Ovary (tissue), 9 donors: ENCODE measurements around the gene PKP3. TPM values are rescaled to one million over a fixed set of nuclear protein-coding genes. Genes with fewer than 3 reads are reported as not detected.

Source experiments
- DNase-seq, 5 donors: peaks; one replicate each; pipeline ENCODE4 v3.0.0-alpha.2; 2019 to 2020
- H3K27ac ChIP-seq, 2 donors: fragments of 200-600 bp; one replicate each; pipeline versions ENCODE4 v1.5.1 to v1.8.0; 2019 to 2022
- H3K27me3 ChIP-seq: fragments of 200-600 bp; one replicate; pipeline ENCODE4 v1.8.0; 2022
- H3K36me3 ChIP-seq: fragments of 200-600 bp; sonication (generic); one replicate; pipeline ENCODE4 v1.5.1; 2019
- H3K4me1 ChIP-seq: one replicate; pipeline ENCODE4 v1.8.1; 2013; ENCODE audit warnings: mild to moderate bottlenecking, moderate library complexity; ENCODE audit not compliant: insufficient read depth
- H3K4me3 ChIP-seq: fragments of 200-600 bp; sonication (generic); one replicate; pipeline ENCODE4 v1.5.1; 2017
- H3K9me3 ChIP-seq, 2 donors: fragments of 200-600 bp in 1 of 2; sonication (generic) in 1 of 2; one replicate each; pipeline versions ENCODE4 v1.5.1 to v1.8.1; 2013 to 2019; ENCODE audit warnings: mild to moderate bottlenecking in 1 of 2, moderate library complexity in 1 of 2
- EP300 ChIP-seq: sonication (generic); formaldehyde crosslinking; IDR thresholded peaks from one replicate; pipeline ENCODE4 v1.6.1; 2017; ENCODE audit warnings: antibody characterized with exemption
- POLR2A ChIP-seq: fragments of 450-650 bp; IDR thresholded peaks from one replicate; pipeline ENCODE4 v1.6.1; 2017; ENCODE audit warnings: antibody characterized with exemption, mild to moderate bottlenecking, moderate library complexity
- WGBS, 3 donors: extraction: QIAGEN DNeasy Blood & Tissue Kit in 1 of 3; methylation state at CpG; one replicate each; pipeline versions ENCODE4 v1.1.5 to v1.1.7; 2013 to 2017; 5-methylcytosine and 5-hydroxymethylcytosine counted together
- intact Hi-C, 4 donors: fragments of 100-400 bp; cut with DNase I; formaldehyde crosslinking; loops; one replicate each; pipeline versions ENCODE4 v1.11.0 to v1.15.1; 2022 to 2023
- polyA plus RNA-seq, 2 donors: library from polyadenylated mRNA; stranded (reverse); fragments of 200-250 nt in 1 of 2; fragments of 350-450 nt in 1 of 2; fragmentation: Illumina TruSeq in 1 of 2; extraction: RNeasy Lipid Tissue Mini Kit (QIAGEN cat#74804) in 1 of 2; gene quantifications; one replicate each; pipeline ENCODE4 v1.2.3, GENCODE V29; 2013 to 2014
- total RNA-seq, 7 donors: library from RNA; depleted of rRNA in 2 of 7; stranded (reverse); fragments of >200 nt in 2 of 7; fragmentation: NEBNext Ultra II Directional in 3 of 7; extraction: Animal tissue kit (Norgen Biotek cat#: 25700) in 3 of 7; gene quantifications; one replicate each; pipeline versions ENCODE4 v1.1.0 to v1.2.4, GENCODE V29; 2016 to 2023
- TF ChIP-seq, protein P1 (sequence below), 3 donors: fragments of 450-650 bp in 2 of 3; fragments of 200-600 bp in 1 of 3; IDR thresholded peaks; one replicate each; pipeline versions ENCODE4 v1.5.1 to v1.8.0; 2016 to 2022; ENCODE audit warnings: antibody characterized with exemption in 3 of 3, mild to moderate bottlenecking in 1 of 3
- donor health status: DM: no; HTN: no; CAD: no; lungs with moderate emphysema.
- donor health status: DM: no; HTN: no; CAD: no.
- donor health status: Bipolar disorder and iron deficiency.
- donor health status: DM: yes; HTN: yes; CAD: no.
- donor health status: DM: no; HTN: no; CAD: no.
- donor health status: DM: yes; HTN: yes; CAD: no.

Gene PKP3
- total and polyA plus RNA-seq, 9 donors: 0.21 to 56.8 (median 3.0) TPM; not detected in 1

- Histone ChIP-seq H3K36me3 (no peaks in the 10 kb centered on the region), H3K4me1 (peaks cover 2% of the 10 kb centered on the region), H3K4me3 (no peak overlapping the region), H3K27ac (no peak overlapping the region), H3K9me3 (no peaks in the 10 kb centered on the region), H3K27me3 (no peaks in the 10 kb centered on the region)
- intact Hi-C loops: loop anchor here in 3 of 4 donors (5.0 kb wide), 3 partner anchors 66 to 209 kb away; partner anchors contain the start of genes IFITM2 (in 1 of the 3), PSMD13 (in 1 of the 3) and SIRT3 (in 1 of the 3)
- WGBS, 3 donors: 65 to 69% (median 67%) methylated on average over 20 of the region's 20 CpGs
- peak in 1 of 5 donors; percentile 41 for DNase-seq
- TF ChIP-seq POLR2A: no peak
- no peak for TF ChIP-seq EP300
- TF ChIP-seq, protein P1, sequence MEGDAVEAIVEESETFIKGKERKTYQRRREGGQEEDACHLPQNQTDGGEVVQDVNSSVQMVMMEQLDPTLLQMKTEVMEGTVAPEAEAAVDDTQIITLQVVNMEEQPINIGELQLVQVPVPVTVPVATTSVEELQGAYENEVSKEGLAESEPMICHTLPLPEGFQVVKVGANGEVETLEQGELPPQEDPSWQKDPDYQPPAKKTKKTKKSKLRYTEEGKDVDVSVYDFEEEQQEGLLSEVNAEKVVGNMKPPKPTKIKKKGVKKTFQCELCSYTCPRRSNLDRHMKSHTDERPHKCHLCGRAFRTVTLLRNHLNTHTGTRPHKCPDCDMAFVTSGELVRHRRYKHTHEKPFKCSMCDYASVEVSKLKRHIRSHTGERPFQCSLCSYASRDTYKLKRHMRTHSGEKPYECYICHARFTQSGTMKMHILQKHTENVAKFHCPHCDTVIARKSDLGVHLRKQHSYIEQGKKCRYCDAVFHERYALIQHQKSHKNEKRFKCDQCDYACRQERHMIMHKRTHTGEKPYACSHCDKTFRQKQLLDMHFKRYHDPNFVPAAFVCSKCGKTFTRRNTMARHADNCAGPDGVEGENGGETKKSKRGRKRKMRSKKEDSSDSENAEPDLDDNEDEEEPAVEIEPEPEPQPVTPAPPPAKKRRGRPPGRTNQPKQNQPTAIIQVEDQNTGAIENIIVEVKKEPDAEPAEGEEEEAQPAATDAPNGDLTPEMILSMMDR (IDR thresholded peaks at IDR 0.05): no peak
These were observed 52.0 kb downstream of the PKP3 start for GRCh38 chr11:445765-446588.

DNA sequence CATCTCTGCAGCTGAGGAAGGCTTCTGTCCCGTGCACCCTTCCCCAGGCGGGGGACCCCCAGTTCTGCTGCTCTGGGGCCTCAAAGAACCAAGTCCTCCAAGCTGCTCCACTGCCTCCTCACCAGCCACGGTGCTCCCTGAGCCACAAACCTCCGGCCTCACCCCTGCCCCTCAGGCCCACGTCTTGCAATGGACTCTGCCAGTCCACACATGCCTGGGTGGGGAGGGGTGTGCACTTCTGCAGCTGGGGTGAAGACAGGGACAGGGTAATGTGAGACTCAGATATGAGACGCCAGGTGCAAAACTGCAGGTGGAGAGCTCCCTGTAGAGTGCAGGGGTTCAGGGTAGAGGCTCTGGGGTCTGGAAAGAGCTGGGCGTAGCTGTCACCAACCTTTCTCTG lies 52.9 kb downstream of the PKP3 start:
- intact Hi-C loops: loop anchor here in 3 of 4 donors (5.0 kb wide), 3 partner anchors 65 to 210 kb away; partner anchors contain the start of genes IFITM2 (in 1 of the 3), PSMD13 (in 1 of the 3) and SIRT3 (in 1 of the 3)
- no peaks in the 10 kb centered on the region for H3K36me3 ChIP-seq
- peaks cover 2% of the 10 kb centered on the region for H3K4me1 ChIP-seq
- no peak for TF ChIP-seq POLR2A
- no peak for TF ChIP-seq EP300
- TF ChIP-seq, protein P1 (IDR thresholded peaks at IDR 0.05): no peak
- no peaks in the 10 kb centered on the region for H3K27me3 ChIP-seq
- no peak overlapping the region for H3K4me3 ChIP-seq
- DNase-seq: peak in 1 of 5 donors; percentile 46
- no peaks in the 10 kb centered on the region for H3K9me3 ChIP-seq
- 76 to 78% (median 77%) methylated on average over 7 of the region's 7 CpGs for WGBS, 3 donors
- no peak overlapping the region for H3K27ac ChIP-seq

DNA sequence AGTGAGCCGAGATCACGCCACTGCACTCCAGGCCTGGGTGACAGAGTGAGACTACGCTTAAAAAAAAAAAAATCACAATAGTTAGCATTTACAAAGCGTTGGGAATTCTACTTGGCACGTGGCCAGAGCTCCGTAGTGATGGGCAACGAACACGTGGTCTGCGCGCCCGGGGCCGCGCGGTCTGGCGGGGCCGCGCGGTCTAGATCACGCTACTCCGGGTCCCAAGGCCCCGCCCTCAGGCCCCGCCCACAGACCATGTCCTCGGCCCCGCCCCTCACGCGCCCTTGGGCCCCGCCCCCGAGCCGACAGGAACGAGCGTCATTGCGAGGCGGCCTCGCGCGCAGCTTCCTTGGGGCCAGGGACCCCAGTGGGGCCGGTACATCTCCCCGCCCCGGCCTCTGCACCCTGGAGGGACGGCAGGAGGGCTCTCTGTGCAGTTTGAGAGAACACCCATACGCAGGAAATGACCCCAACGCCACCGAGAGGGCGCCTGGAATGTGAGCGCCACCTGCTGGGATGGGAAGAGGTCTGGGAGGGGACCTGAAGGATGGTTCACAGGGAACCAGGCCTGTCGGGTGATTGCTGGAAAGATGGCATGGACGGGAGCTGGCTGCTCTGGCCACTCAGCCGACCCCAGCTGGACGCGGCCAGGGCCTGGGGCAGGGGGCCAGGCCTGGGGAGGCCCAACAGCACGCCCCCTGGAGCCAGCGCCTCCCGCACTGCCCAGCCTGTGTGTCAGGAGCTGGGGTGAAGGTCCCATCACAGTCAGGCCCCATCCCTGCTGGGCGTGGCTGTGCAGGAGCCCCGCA lies 54.1 kb downstream of the PKP3 start:
- intact Hi-C loops: loop anchor here in 3 of 4 donors (5.0 kb wide), 3 partner anchors 64 to 211 kb away; partner anchors contain the start of genes IFITM2 (in 1 of the 3), PSMD13 (in 1 of the 3) and SIRT3 (in 1 of the 3)
- no peaks in the 10 kb centered on the region for H3K36me3 ChIP-seq
- TF ChIP-seq, protein P1 (IDR thresholded peaks at IDR 0.05): peak; percentile 72 to 94 (median 90)
- no peak for TF ChIP-seq EP300
- peak; percentile 90 for TF ChIP-seq POLR2A

More for the DNA sequence above, 54.1 kb downstream of the PKP3 start:
- H3K9me3 ChIP-seq: no peaks in the 10 kb centered on the region
- peak overlapping the region; percentile 73 to 84 for H3K27ac ChIP-seq
- no peaks in the 10 kb centered on the region for H3K27me3 ChIP-seq
- peak overlapping the region; percentile 71 for H3K4me3 ChIP-seq
- peaks cover 2% of the 10 kb centered on the region for H3K4me1 ChIP-seq
- DNase-seq: peak; percentile 95 to 98 (median 98)
- 1 to 4% (median 2%) methylated on average over 36 to 55 of the region's 55 CpGs for WGBS, 3 donors
